PC-3 (cell line): ENCODE data around the gene CLEC16A.

Source experiments
- CTCF ChIP-seq: fragments of 300-600 bp; sonication (generic); conservative IDR thresholded peaks from 2 replicates; pipeline ENCODE4 v1.5.1; 2017; ENCODE audit warnings: antibody characterized with exemption, low read depth, mild to moderate bottlenecking, low read length
- EZH2 ChIP-seq: fragments of 300-600 bp; sonication (generic); IDR thresholded peaks from one replicate; pipeline ENCODE4 v1.6.1; 2017; ENCODE audit warnings: antibody characterized with exemption, mild to moderate bottlenecking, low read length; ENCODE audit not compliant: unreplicated experiment

DNA sequence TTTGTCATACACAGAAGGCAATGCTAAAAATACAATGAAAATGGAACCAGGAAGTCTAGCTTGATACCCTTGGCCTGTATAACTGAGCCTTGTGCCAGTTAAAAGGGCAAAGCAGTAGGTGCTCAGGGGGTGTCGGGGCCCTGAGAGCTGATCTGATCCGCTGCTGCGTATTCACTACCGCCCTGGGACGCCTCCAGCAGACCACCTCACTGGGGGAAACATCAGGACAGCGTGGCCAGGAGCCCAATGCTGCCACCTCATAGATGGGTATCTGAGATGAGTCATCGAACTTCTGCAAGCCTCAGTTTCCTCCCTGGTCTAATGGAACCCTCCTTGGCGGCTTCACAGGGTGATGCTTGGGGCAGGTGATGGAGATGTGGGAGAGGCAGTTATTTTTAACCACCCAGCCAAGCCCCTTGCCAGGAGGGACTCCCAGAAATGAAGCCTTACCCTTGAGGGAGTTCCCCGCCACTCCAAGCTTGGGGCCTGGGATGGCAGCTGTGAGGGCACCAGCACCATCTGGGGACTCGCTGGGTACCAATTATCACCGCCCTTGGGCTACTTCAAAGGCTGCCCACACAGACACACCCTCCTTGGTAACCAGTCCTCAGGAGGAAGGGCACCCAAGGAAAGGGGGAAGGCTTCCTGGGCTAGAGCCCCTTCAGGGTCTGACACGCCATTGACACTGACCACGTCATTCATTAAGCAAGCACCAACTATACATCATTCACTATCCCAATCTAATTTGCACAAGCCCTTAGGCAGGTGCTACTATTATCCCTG is 9.8 kb upstream of the CLEC16A start:
- no peak for TF ChIP-seq CTCF
- no peak for TF ChIP-seq EZH2
